HG03442 (cell line): ENCODE data around the gene PILRB.

Experiments
- ATAC-seq: cut with Tn5 transposase; IDR thresholded peaks from one replicate; pipeline ENCODE4 v1.9.1; 2021; ENCODE audit warnings: mild to moderate bottlenecking, moderate library complexity; ENCODE audit not compliant: unreplicated experiment

PILRB gene

DNA sequence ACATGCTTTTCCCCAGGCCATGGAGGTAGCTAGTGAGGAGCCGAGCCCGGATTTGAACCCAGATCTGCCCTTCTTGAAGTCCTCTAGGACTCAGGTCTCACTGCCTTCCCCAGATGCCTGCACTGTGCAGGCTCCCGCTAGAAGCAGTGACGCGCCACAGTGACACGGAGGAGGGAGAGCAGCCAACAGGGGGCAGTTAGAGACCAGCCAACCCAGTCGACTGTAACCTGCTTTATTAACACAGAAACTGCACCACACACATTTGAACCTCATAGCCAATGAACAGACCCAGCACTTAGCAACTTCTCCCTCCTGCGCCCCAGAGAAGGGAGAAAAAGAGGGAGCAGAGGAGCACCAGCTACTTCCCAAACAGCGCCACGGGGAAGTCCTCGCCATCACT, 42.7 kb downstream of the PILRB start:
- ATAC-seq: no peak

- ATAC-seq: no peak
These were observed 43.9 kb downstream of the PILRB start for GRCh38 chr7:100401811-100402210.

DNA sequence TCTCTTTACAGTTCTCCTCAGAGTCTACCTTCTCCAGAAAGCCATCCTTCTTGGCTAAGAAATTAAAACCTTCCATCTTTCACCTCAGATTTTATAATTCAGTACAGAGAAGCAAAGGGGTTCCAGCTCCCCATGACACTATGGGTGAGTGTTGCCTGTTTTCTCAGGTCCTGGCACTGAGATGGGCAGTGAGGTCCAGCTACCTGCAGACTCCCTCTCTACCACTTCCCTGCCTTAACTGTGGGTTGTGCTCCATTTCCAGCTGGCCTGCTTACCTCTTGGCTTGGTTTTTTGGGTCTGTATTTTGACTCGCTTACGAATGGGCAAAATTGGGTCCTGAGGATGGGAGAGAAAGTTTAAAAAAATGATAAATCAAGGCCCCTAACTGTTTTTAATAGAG, 44.3 kb downstream of the PILRB start:
- ATAC-seq: no peak

GRCh38 chr7:100406767-100407166, 48.9 kb downstream of the PILRB start:
- ATAC-seq: no peak

GRCh38 chr7:100407285-100408180, 49.6 kb downstream of the PILRB start:
- peak; percentile 42 for ATAC-seq

GRCh38 chr7:100411101-100411500, 53.2 kb downstream of the PILRB start:
- no peak for ATAC-seq

GRCh38 chr7:100413346-100413745, 55.4 kb downstream of the PILRB start:
- ATAC-seq: no peak

GRCh38 chr7:100413889-100414288, 56.0 kb downstream of the PILRB start:
- no peak for ATAC-seq

- no peak for ATAC-seq
These were observed 57.5 kb downstream of the PILRB start for GRCh38 chr7:100415448-100415847.
